Tibial nerve (tissue), 4 donors: ENCODE data around the gene IGFBP2. TPM values are rescaled to one million over a fixed set of nuclear protein-coding genes. Genes with fewer than 3 reads are reported as not detected.
A peak's percentile ranks its signal among the peaks of the same experiment; 100 is the strongest.

Experiments
- DNase-seq, 2 donors: peaks; one replicate each; pipeline ENCODE4 v3.0.0-alpha.2; 2019; ENCODE audit warnings: low spot score in 2 of 2
- H3K27ac ChIP-seq, 4 donors: fragments of 200-600 bp; sonication (generic) in 3 of 4; one replicate each; pipeline ENCODE4 v1.5.1; 2017 to 2019; ENCODE audit warnings: mild to moderate bottlenecking in 1 of 4
- H3K27me3 ChIP-seq, 2 donors: fragments of 200-600 bp; sonication (generic) in 1 of 2; one replicate each; pipeline versions ENCODE4 v1.5.1 to v1.6.0; 2017 to 2019
- H3K36me3 ChIP-seq, 3 donors: fragments of 200-600 bp; sonication (generic); one replicate each; pipeline ENCODE4 v1.5.1; 2018 to 2019
- H3K4me1 ChIP-seq, 4 donors: fragments of 200-600 bp; sonication (generic) in 3 of 4; one replicate each; pipeline ENCODE4 v1.5.1; 2017 to 2019
- H3K4me3 ChIP-seq, 4 donors: fragments of 200-600 bp; sonication (generic) in 3 of 4; one replicate each; pipeline ENCODE4 v1.5.1; 2017 to 2019; ENCODE audit warnings: mild to moderate bottlenecking in 1 of 4, moderate library complexity in 1 of 4
- H3K9me3 ChIP-seq, 4 donors: fragments of 200-600 bp; sonication (generic) in 3 of 4; one replicate each; pipeline ENCODE4 v1.5.1; 2017 to 2019
- EP300 ChIP-seq, 2 donors: sonication (generic); formaldehyde crosslinking; IDR thresholded peaks; one replicate each; pipeline ENCODE4 v1.6.1; 2017; ENCODE audit warnings: antibody characterized with exemption in 2 of 2, mild to moderate bottlenecking in 1 of 2
- POLR2A ChIP-seq, 2 donors: fragments of 450-650 bp; IDR thresholded peaks; one replicate each; pipeline ENCODE4 v1.6.1; 2017; ENCODE audit warnings: antibody characterized with exemption in 2 of 2, mild to moderate bottlenecking in 2 of 2, moderate library complexity in 2 of 2
- WGBS, 2 donors: methylation state at CpG; one replicate each; pipeline ENCODE4 v1.1.5; 2018; 5-methylcytosine and 5-hydroxymethylcytosine counted together
- total RNA-seq, 4 donors: library from RNA; depleted of rRNA; stranded (reverse); fragments of >200 nt; gene quantifications; one replicate each; pipeline ENCODE4 v1.1.0, GENCODE V29; 2016
- TF ChIP-seq, protein P1 (sequence below), 5 experiments: fragments of 200-600 bp in 3 of 5; fragments of 450-650 bp in 2 of 5; sonication (generic) in 3 of 5; IDR thresholded peaks; one replicate each; pipeline ENCODE4 v1.5.1; 2016 to 2019; ENCODE audit warnings: antibody characterized with exemption in 5 of 5, mild to moderate bottlenecking in 3 of 5, moderate library complexity in 2 of 5

The IGFBP2 gene
- total RNA-seq, 4 donors from 2014 or later = 125 to 337 (median 157) TPM

DNA sequence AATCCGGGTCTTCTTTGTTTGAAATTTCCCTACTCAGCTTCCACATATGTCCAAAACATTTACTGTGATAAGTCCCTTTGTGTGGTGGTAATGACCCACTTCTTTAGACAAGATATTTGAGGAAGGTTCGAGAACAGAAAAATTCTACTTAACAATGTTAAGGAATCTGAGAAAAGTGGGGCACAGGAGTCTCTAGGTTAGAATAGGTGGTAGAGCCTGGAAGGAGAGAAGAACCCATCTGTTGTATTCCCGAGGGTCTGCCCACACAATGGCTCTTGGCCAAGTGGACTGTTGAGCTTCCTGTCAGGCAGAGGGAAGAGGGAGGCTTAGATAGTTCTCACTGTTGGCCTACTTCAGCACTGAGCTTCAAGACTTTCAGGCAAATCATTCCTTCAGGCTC, 4.3 kb downstream of the IGFBP2 start:
- Histone ChIP-seq H3K9me3 (no peaks in the 10 kb centered on the region), H3K4me1 (peaks cover 0 to 49% (median 26%) of the 10 kb centered on the region in 4 donors), H3K27me3 (peaks cover 0 to 60% of the 10 kb centered on the region in 2 donors), H3K27ac (no peak overlapping the region), H3K36me3 (no peaks in the 10 kb centered on the region), H3K4me3 (no peak overlapping the region)
- DNase-seq = no peak
- no peak for TF ChIP-seq EP300 (IDR thresholded peaks at IDR 0.05)
- TF ChIP-seq, protein P1, sequence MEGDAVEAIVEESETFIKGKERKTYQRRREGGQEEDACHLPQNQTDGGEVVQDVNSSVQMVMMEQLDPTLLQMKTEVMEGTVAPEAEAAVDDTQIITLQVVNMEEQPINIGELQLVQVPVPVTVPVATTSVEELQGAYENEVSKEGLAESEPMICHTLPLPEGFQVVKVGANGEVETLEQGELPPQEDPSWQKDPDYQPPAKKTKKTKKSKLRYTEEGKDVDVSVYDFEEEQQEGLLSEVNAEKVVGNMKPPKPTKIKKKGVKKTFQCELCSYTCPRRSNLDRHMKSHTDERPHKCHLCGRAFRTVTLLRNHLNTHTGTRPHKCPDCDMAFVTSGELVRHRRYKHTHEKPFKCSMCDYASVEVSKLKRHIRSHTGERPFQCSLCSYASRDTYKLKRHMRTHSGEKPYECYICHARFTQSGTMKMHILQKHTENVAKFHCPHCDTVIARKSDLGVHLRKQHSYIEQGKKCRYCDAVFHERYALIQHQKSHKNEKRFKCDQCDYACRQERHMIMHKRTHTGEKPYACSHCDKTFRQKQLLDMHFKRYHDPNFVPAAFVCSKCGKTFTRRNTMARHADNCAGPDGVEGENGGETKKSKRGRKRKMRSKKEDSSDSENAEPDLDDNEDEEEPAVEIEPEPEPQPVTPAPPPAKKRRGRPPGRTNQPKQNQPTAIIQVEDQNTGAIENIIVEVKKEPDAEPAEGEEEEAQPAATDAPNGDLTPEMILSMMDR (IDR thresholded peaks at IDR 0.05) = no peak
- TF ChIP-seq POLR2A (IDR thresholded peaks at IDR 0.05) = no peak
- WGBS, 2 donors = 47 to 58% methylated on average over 3 of the region's 3 CpGs

DNA sequence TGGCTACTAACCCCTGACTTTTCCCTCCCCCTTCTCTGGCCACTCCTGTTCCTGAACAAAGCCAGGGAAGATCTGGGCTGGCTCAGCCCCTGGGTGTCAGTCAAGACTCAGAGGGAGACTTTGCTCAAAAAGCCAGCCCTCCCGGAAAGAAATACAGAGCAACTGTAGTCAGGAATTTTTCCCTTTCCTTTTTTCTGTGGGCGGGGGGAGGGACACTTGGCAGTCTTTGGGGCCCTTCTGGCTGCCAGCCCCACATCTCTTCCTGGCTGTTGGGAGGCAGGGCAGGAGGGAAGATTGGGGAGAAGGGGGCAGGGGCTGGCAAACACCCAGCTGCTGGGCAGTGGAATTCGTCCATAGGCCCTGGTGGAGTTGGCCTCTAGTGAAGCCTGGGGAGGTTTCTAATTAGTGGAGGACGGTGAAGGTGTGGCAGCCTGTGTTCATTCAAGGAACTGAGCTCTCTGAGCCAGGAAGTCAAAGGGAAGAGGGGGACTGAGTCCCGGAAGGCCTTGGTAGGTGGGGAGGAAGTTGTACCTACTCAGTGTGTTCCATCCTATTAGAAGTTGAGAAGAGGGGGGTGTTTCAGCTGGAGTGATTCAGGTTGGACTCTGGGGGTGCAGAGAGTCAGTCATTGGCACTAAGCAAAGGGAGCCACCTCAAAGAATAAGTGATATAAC, 10.9 kb downstream of the IGFBP2 start:
- Histone ChIP-seq H3K27ac (peak overlapping the region in 3 of 4 donors; percentile 15 to 63 (median 22)), H3K9me3 (no peaks in the 10 kb centered on the region), H3K4me3 (no peak overlapping the region), H3K4me1 (peaks cover 0 to 18% (median 5%) of the 10 kb centered on the region in 4 donors), H3K36me3 (no peaks in the 10 kb centered on the region), H3K27me3 (peaks cover 0 to 2% of the 10 kb centered on the region in 2 donors)
- TF ChIP-seq, protein P1 (IDR thresholded peaks at IDR 0.05) = no peak
- TF ChIP-seq POLR2A (IDR thresholded peaks at IDR 0.05) (no peak), EP300 (IDR thresholded peaks at IDR 0.05) (no peak)
- DNase-seq = no peak
- 8 to 13% methylated on average over 5 of the region's 5 CpGs for WGBS, 2 donors

DNA sequence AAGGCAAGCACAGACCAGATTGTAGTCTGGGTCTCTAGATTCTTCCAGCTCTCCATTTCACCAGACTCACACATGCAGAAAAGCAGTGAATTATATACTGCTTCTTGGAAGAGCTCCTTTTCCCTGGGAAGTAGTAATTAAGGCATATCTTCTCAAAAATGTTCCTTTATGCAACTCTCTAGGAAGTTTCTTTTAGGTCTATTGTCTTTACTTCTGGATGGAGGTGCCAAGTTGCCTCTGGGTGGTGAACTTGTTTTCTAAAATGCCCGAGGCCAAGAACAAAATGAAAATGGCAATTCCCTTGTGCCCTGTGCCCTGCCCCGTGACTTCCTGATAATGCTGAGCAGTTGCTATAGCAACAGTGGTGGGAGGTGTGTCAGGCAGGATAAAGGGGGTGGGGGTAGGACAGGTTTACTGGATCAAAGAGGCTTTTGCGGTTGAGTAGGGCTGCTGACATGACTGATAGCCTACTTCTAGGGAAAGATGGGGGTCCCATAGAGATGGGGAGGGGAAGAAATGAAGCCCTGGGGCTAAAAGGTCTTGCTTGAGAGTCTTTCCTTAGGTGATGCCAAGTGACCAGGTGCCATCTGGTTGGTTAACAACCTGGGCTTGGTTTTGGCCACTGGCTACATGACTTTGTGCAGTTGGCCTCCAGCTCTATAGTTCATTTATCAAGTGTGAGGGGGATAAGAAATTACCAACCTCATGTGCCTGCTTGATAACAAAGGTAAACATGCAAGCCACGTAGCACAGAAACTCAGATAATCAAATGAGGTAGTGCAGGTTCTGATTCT, 11.8 kb downstream of the IGFBP2 start:
- no peak overlapping the region for H3K4me3 ChIP-seq
- H3K4me1 ChIP-seq = peaks cover 0 to 21% (median 5%) of the 10 kb centered on the region in 4 donors
- DNase-seq = no peak
- H3K27ac ChIP-seq = peak overlapping the region in 2 of 4 donors; percentile 15 to 63
- TF ChIP-seq POLR2A (IDR thresholded peaks at IDR 0.05) (no peak), EP300 (IDR thresholded peaks at IDR 0.05) (no peak)
- TF ChIP-seq, protein P1 (IDR thresholded peaks at IDR 0.05) = no peak
- no peaks in the 10 kb centered on the region for H3K27me3 ChIP-seq
- no peaks in the 10 kb centered on the region for H3K9me3 ChIP-seq
- WGBS, 2 donors = 46 to 58% methylated on average over 4 of the region's 4 CpGs
- H3K36me3 ChIP-seq = no peaks in the 10 kb centered on the region

DNA sequence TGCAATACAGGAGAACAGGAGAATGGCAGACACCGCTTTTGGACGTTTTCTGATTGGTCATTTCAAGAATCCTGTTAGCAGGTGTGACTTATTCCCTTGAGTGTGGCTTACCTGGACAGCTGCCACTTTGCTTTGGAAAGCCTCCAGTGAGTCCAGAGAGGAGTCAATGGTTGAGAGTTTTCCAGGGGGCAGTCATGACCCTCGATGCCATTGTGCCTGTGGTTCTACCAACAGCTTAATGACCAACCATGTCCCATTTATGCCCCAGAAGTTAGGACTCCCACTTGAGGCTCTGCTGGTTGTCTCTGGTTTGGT, 12.4 kb downstream of the IGFBP2 start:
- H3K27me3 ChIP-seq = no peaks in the 10 kb centered on the region
- 75 to 83% methylated on average over 3 of the region's 3 CpGs for WGBS, 2 donors
- H3K27ac ChIP-seq = no peak overlapping the region
- H3K9me3 ChIP-seq = no peaks in the 10 kb centered on the region
- H3K4me3 ChIP-seq = no peak overlapping the region
- TF ChIP-seq POLR2A (IDR thresholded peaks at IDR 0.05) (no peak), EP300 (IDR thresholded peaks at IDR 0.05) (no peak)
- TF ChIP-seq, protein P1 (IDR thresholded peaks at IDR 0.05) = no peak
- no peak for DNase-seq
- no peaks in the 10 kb centered on the region for H3K36me3 ChIP-seq
- peaks cover 0 to 27% (median 5%) of the 10 kb centered on the region in 4 donors for H3K4me1 ChIP-seq

DNA sequence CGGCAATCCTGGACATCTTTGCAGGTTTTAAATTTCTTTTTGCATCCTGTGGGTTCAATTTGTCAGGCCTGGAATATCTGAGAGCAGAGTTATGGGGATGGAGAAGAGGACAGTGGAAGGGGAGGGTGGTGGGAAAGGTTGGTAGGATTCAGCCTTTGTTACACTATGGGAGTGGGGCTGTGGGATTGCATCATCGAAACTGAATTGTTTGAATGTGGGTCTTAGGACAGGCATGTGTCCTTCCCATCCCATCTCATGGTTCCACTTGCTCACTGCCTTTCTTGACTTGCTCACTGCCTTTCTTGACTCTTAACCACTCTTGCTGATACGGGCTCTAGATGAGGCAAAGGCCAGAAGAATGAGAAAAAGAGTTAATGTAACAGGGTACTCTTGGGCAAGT, 12.9 kb downstream of the IGFBP2 start:
- WGBS, 2 donors = 97% methylated on average over 3 of the region's 3 CpGs
- TF ChIP-seq EP300 (IDR thresholded peaks at IDR 0.05) = no peak
- TF ChIP-seq, protein P1 (IDR thresholded peaks at IDR 0.05) = no peak
- no peak for TF ChIP-seq POLR2A (IDR thresholded peaks at IDR 0.05)
- Histone ChIP-seq H3K9me3 (no peaks in the 10 kb centered on the region), H3K4me3 (no peak overlapping the region), H3K27me3 (no peaks in the 10 kb centered on the region), H3K27ac (no peak overlapping the region), H3K4me1 (peaks cover 0 to 32% (median 5%) of the 10 kb centered on the region in 4 donors), H3K36me3 (no peaks in the 10 kb centered on the region)
- no peak for DNase-seq
